Measurements from ENCODE around the gene SLC17A5. TPM values are rescaled to one million over a fixed set of nuclear protein-coding genes. Genes with fewer than 3 reads are reported as not detected.
"Not testable (repeated sequence)": the region's sequence is repeated elsewhere in the genome, so short reads cannot be mapped to it uniquely, and the experiment has no call there.

Gene SLC17A5
- total RNA-seq, 4 donors from 2014 or later: 11.3 to 13.2 (median 12.2) TPM

- no peak for TF ChIP-seq POLR2A (IDR thresholded peaks at IDR 0.05)
- TF ChIP-seq, protein P1, sequence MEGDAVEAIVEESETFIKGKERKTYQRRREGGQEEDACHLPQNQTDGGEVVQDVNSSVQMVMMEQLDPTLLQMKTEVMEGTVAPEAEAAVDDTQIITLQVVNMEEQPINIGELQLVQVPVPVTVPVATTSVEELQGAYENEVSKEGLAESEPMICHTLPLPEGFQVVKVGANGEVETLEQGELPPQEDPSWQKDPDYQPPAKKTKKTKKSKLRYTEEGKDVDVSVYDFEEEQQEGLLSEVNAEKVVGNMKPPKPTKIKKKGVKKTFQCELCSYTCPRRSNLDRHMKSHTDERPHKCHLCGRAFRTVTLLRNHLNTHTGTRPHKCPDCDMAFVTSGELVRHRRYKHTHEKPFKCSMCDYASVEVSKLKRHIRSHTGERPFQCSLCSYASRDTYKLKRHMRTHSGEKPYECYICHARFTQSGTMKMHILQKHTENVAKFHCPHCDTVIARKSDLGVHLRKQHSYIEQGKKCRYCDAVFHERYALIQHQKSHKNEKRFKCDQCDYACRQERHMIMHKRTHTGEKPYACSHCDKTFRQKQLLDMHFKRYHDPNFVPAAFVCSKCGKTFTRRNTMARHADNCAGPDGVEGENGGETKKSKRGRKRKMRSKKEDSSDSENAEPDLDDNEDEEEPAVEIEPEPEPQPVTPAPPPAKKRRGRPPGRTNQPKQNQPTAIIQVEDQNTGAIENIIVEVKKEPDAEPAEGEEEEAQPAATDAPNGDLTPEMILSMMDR (IDR thresholded peaks at IDR 0.05): no peak
- DNase-seq (ENCODE audit: low spot score in 2 of 2): no peak
- no peak overlapping the region for H3K4me3 ChIP-seq (ENCODE audit: low read depth, poor library complexity, severe bottlenecking)
- intact Hi-C loops (cut with DNase I; ENCODE audit: low total_unique reads): no loop called here
- 57 to 65% methylated on average over 5 of the region's 5 CpGs for WGBS, 2 donors
These were observed 84.7 kb downstream of the SLC17A5 start for GRCh38 chr6:73569121-73569520.

DNA sequence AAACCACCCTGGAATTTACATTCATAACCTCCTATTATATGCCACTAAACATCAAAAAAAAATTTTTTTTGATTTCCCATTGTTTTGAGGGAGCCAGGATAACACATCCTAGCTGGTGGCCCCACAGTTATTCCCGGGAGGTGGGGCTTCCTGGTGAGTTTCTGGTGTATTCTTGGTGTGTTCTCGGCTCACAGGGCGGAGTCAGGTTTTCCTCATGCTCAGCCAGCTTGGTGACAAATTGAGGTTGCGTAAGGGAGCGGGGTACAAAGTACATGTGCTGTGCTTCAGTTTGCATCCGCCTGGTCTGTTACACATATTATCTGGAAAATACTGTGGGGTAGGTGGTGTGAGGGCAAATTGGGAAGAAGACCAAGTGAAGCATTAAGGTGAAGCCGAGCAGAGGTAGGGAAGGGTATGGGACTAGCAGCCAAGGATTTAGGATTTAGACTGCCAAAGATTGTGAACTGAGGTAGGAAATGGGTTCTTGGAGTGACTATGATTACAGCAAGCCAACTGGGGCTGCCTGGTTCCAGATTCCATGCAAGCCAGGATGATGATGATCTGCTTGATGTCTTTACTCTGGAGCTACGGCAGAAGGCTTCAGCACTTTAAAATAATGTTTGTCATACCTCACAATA is 86.7 kb downstream of the SLC17A5 start:
- no peak overlapping the region for H3K4me3 ChIP-seq (ENCODE audit: low read depth, poor library complexity, severe bottlenecking)
- WGBS, 2 donors: 42 to 44% methylated on average over 8 of the region's 8 CpGs
- no peak for TF ChIP-seq POLR2A (IDR thresholded peaks at IDR 0.05)
- TF ChIP-seq, protein P1 (IDR thresholded peaks at IDR 0.05): no peak
- intact Hi-C loops (cut with DNase I; ENCODE audit: low total_unique reads): no loop called here
- peak; percentile 87 to 94 for DNase-seq (ENCODE audit: low spot score in 2 of 2)

DNA sequence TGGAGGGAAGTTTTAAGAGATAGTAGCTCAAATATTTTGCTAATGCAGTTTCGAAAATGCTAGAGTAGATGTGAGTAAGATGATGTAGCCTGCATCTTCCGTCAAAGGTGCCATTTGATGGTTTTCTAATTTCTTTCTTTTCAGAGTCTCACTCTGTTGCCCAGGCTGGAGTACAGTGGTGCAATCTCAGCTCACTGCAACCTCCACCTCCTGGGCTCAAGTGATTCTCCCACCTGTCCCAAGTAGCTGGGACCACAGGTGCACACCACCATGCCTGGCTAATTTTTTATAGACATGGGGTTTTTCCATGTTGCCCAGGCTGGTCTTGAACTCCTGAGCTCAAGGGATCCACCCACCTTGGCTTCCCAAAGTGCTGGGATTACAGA is 87.3 kb downstream of the SLC17A5 start:
- WGBS, 2 donors: 88 to 92% methylated on average over 2 of the region's 2 CpGs
- DNase-seq (ENCODE audit: low spot score in 2 of 2); H3K4me3 ChIP-seq (ENCODE audit: low read depth, poor library complexity, severe bottlenecking); intact Hi-C loops (cut with DNase I; ENCODE audit: low total_unique reads): not testable (repeated sequence)

DNA sequence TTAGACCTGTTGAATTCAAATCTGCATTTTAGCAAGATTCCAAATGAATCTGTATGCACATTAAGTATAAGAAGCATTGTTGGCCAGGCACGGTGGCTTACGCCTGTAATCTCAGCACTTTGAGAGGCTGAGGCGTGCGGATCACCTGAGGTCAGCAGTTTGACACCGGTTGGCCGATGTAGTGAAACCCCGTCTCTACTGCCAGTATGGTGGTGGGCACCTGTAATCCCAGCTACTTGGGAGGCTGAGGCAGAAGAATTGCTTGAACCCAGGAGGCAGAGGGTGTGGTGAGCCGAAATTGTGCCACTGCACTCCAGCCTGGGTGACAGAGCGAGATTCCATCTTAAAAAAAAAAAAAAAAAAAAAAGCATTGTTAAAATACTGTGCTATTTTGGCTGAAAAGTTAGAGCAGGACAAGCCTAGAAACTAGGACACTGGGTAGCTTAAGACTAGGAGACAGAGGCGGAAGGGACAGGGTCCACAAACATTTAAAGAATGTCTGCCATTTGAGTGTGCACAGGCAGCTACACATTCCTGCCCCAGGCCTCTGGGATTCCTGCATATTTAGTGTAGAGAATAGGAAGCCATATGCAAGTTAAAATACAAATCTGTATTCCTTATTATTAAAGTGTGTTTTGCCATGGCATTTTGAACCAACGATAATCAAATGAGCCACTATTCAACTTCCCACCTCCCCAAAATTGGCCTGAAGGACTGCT is 87.9 kb downstream of the SLC17A5 start:
- H3K4me3 ChIP-seq (ENCODE audit: low read depth, poor library complexity, severe bottlenecking): no peak overlapping the region
- WGBS, 2 donors: 89 to 92% methylated on average over 11 of the region's 11 CpGs
- intact Hi-C loops (cut with DNase I; ENCODE audit: low total_unique reads): no loop called here
- DNase-seq (ENCODE audit: low spot score in 2 of 2): no peak
- no peak for TF ChIP-seq POLR2A (IDR thresholded peaks at IDR 0.05)
- TF ChIP-seq, protein P1 (IDR thresholded peaks at IDR 0.05): no peak

DNA sequence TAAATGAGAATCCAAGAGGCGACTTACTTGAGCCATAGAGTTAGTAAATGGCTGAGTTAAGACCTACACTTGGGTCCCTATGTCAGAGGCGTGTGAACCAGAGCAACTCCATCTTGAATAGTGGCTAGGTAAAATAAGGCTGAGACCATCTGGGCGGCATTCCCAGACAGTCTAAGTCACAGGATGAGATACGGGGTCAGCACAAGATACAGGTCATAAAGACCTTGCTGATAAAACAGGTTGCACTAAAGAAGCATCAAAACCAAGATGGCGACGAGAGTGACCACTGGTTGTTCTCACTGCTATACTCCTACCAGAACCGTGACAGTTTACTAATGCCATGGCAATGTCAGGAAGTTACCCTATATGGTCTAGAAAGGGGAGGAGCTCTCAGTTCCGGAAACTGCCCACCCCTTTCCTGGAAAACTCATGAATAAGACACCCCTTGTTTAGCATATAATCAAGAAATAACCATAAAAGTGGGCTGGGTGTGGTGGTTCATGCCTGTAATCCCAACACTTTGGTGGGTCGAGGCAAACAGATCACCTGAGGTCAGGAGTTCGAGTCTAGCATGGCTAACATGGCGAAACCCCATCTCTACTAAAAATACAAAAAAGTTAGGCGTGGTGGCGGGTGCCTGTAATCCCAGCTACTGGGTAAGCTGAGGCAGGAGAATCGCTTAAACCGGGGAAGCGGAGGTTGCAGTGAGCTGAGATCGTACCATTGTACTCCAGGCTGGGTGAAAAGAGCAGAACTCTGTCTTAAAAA is 89.0 kb downstream of the SLC17A5 start:
- intact Hi-C loops (cut with DNase I; ENCODE audit: low total_unique reads): no loop called here
- 96 to 97% methylated on average over 17 of the region's 17 CpGs for WGBS, 2 donors
- no peak for DNase-seq (ENCODE audit: low spot score in 2 of 2)
- H3K4me3 ChIP-seq (ENCODE audit: low read depth, poor library complexity, severe bottlenecking): no peak overlapping the region
- TF ChIP-seq, protein P1 (IDR thresholded peaks at IDR 0.05): no peak
- no peak for TF ChIP-seq POLR2A (IDR thresholded peaks at IDR 0.05)

DNA sequence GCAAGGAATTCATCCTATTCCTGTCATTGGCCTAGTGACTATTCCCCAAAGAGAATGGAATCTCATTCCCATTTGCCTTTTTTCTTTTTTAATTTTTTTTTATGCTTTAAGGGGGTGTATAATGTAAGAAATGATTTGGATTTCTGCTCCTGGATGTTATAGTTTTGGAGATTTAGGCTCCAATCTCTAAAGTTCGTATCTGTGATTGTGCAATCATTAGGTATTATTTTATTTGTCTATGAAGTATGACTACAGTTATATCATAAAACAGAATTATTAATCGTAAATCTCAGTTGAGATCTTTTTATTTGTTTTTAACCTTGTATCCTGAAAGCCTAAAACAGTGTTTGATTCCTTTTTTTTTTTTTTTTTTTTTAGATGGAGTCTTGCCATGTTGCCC is 91.2 kb downstream of the SLC17A5 start:
- intact Hi-C loops (cut with DNase I; ENCODE audit: low total_unique reads): no loop called here
- DNase-seq (ENCODE audit: low spot score in 2 of 2): no peak
- no peak for TF ChIP-seq POLR2A (IDR thresholded peaks at IDR 0.05)
- TF ChIP-seq, protein P1 (IDR thresholded peaks at IDR 0.05): no peak
- H3K4me3 ChIP-seq (ENCODE audit: low read depth, poor library complexity, severe bottlenecking): no peak overlapping the region
- WGBS, 2 donors: 82 to 88% methylated on average over 2 of the region's 2 CpGs
